Aorta (tissue), 5 donors: ENCODE results near the gene C16orf95. TPM values are rescaled to one million over a fixed set of nuclear protein-coding genes. Genes with fewer than 3 reads are reported as not detected.
A peak's percentile ranks its signal among the peaks of the same experiment; 100 is the strongest.
"Not testable (repeated sequence)": the region's sequence is repeated elsewhere in the genome, so short reads cannot be mapped to it uniquely, and the experiment has no call there.

ENCODE experiments used
- ATAC-seq: fragments of 200-7000 bp; cut with Tn5 transposase; one replicate; pipeline ENCODE4 v1.9.1; 2022; ENCODE audit warnings: moderate library complexity; ENCODE audit not compliant: low FRiP score
- DNase-seq, 2 donors: peaks; one replicate each; pipeline ENCODE4 v3.0.0-alpha.2; 2020
- H3K27ac ChIP-seq, 2 donors: one replicate each; pipeline ENCODE4 v1.5.1; 2013; ENCODE audit warnings: low read length in 2 of 2, mild to moderate bottlenecking in 2 of 2, moderate library complexity in 2 of 2, control low read depth in 1 of 2, inconsistent platforms in 1 of 2, low read depth in 1 of 2
- H3K27me3 ChIP-seq, 2 donors: one replicate each; pipeline ENCODE4 v1.6.1; 2013; ENCODE audit warnings: control low read depth in 1 of 2, low read length in 1 of 2, mild to moderate bottlenecking in 1 of 2, moderate library complexity in 1 of 2; ENCODE audit not compliant: insufficient read depth in 2 of 2, control insufficient read depth in 1 of 2
- H3K36me3 ChIP-seq, 2 donors: one replicate each; pipeline ENCODE4 v1.6.1; 2013; ENCODE audit warnings: control low read depth in 1 of 2, low read length in 1 of 2, mild to moderate bottlenecking in 1 of 2; ENCODE audit not compliant: insufficient read depth in 2 of 2, control insufficient read depth in 1 of 2
- H3K4me1 ChIP-seq, 2 donors: one replicate each; pipeline ENCODE4 v1.6.1; 2013; ENCODE audit warnings: low read length in 2 of 2, control low read depth in 1 of 2, mild to moderate bottlenecking in 1 of 2, moderate library complexity in 1 of 2; ENCODE audit not compliant: insufficient read depth in 2 of 2, control insufficient read depth in 1 of 2
- H3K4me3 ChIP-seq, 2 donors: one replicate each; pipeline ENCODE4 v1.5.1; 2013; ENCODE audit warnings: low read length in 2 of 2, control low read depth in 1 of 2, mild to moderate bottlenecking in 1 of 2
- H3K9me3 ChIP-seq: one replicate; pipeline ENCODE4 v1.6.1; 2013; ENCODE audit warnings: mild to moderate bottlenecking, low read length; ENCODE audit not compliant: control insufficient read depth
- WGBS, 2 donors: extraction: QIAGEN DNeasy Blood & Tissue Kit; methylation state at CpG; one replicate each; pipeline ENCODE4 v1.1.7; 2013; 5-methylcytosine and 5-hydroxymethylcytosine counted together
- intact Hi-C, 2 donors: fragments of 100-400 bp; cut with DNase I; formaldehyde crosslinking; loops; one replicate each; pipeline versions ENCODE4 v1.14.2 to v1.15.0; 2022
- polyA plus RNA-seq, 2 donors: library from polyadenylated mRNA; stranded (reverse); fragments of 200-250 nt; gene quantifications; one replicate each; pipeline ENCODE4 v1.2.3, GENCODE V29; 2013
- total RNA-seq, 2 donors: library from RNA; stranded (reverse); fragmentation: NEBNext Ultra II Directional; extraction: Animal tissue kit (Norgen Biotek cat#: 25700); gene quantifications; one replicate each; pipeline ENCODE4 v1.2.1, GENCODE V29; 2021
- donor health status: healthy with polysubstance abuse.
- donor health status: Bipolar disorder and iron deficiency.
- donor health status: DM: no; HTN: no; CAD: no.
- donor health status: DM: no; HTN: no; CAD: no.
- donor health status: DM: yes; HTN: yes; CAD: no.

The C16orf95 gene
- total and polyA plus RNA-seq, 4 donors = 2.2 to 6.6 (median 4.2) TPM

DNA sequence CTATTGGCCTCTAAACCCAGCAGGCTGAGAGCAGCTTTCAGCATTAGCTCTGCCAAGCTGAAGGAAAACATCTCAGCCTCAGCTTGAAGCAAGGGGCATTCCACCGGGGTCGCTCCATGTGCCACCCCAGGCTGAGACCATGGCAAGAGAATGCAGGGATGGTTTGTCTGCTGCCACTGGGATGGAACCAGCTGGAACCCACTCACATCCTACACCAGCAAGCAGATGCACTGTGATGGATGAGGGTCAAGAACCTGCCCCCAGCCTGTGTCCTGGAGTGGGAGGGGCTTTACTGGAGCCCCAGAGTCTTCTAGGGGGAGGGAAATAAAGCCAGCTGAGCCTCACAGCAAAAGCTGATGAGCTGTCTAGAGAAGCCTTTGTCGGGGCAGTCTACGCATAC lies 51.9 kb downstream of the C16orf95 start:
- Histone ChIP-seq H3K9me3 (no peaks in the 10 kb centered on the region), H3K27ac (no peak overlapping the region), H3K27me3 (no peaks in the 10 kb centered on the region), H3K36me3 (no peaks in the 10 kb centered on the region), H3K4me3 (no peak overlapping the region), H3K4me1 (no peaks in the 10 kb centered on the region)
- intact Hi-C loops = no loop called here
- 88 to 92% methylated on average over 4 of the region's 4 CpGs for WGBS, 2 donors
- DNase-seq = no peak
- no peak for ATAC-seq

- H3K4me3 ChIP-seq = no peak overlapping the region
- intact Hi-C loops = no loop called here
- no peak overlapping the region for H3K27ac ChIP-seq
- H3K36me3 ChIP-seq = no peaks in the 10 kb centered on the region
- no peaks in the 10 kb centered on the region for H3K4me1 ChIP-seq
- ATAC-seq (no peak), DNase-seq (no peak)
- 70 to 80% methylated on average over 2 of the region's 2 CpGs for WGBS, 2 donors
- H3K9me3 ChIP-seq = no peaks in the 10 kb centered on the region
- no peaks in the 10 kb centered on the region for H3K27me3 ChIP-seq
These were observed 52.6 kb downstream of the C16orf95 start for GRCh38 chr16:87264634-87265033.

- Histone ChIP-seq H3K4me1 (no peaks in the 10 kb centered on the region), H3K9me3 (no peaks in the 10 kb centered on the region), H3K27me3 (no peaks in the 10 kb centered on the region), H3K36me3 (no peaks in the 10 kb centered on the region), H3K4me3 (no peak overlapping the region), H3K27ac (no peak overlapping the region)
- 81 to 84% methylated on average over 15 of the region's 15 CpGs for WGBS, 2 donors
- ATAC-seq (no peak), DNase-seq (no peak)
- intact Hi-C loops = no loop called here
These were observed 53.7 kb downstream of the C16orf95 start for GRCh38 chr16:87263418-87264052.

DNA sequence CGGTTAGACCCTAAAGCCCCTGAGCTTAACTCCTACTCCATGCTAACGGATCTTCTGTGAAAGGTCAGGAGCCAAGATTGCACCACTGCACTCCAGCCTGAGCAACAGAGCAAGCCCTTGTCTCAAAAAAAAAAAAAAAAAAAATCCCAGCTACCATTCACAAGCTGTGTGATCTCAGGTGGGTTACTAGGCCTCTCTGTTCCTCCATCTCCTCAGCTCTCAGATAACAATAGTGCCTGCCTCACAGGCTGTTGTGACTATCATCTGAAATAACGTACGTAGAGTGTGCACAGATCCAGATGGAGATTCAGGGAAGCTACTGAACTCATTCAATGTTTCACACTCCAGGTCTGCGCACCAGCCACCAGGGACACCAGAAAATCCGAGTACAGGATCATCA lies 57.8 kb downstream of the C16orf95 start:
- Histone ChIP-seq H3K36me3 (no peaks in the 10 kb centered on the region), H3K9me3 (no peaks in the 10 kb centered on the region), H3K4me1 (no peaks in the 10 kb centered on the region), H3K27ac (no peak overlapping the region), H3K27me3 (no peaks in the 10 kb centered on the region), H3K4me3 (no peak overlapping the region)
- 88% methylated on average over 6 of the region's 6 CpGs for WGBS, 2 donors
- intact Hi-C loops = no loop called here
- ATAC-seq (no peak), DNase-seq (no peak)

DNA sequence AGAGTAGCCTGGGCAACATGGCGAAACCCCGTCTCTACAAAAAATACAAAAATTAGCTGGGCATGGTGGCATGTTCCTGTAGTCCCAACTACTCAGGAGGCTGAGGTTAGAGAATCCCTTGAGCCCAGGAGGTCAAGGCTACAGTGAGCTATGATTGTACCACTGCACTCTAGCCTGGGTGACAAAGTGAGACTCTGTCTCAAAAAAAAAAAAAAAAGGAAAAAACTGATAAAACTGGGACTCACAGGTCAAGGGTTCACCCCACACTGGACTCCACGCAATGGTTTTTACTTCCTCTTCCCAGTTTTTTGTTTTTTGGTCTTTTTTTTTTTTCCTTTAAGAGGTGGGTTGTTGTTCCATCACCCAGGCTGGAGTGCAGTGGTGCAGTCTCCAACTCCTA lies 58.5 kb downstream of the C16orf95 start:
- H3K36me3 ChIP-seq, H3K9me3 ChIP-seq, H3K27me3 ChIP-seq, DNase-seq, intact Hi-C loops, H3K4me3 ChIP-seq, H3K4me1 ChIP-seq, ATAC-seq, H3K27ac ChIP-seq: not testable (repeated sequence)
- 94 to 98% methylated on average over 3 of the region's 3 CpGs for WGBS, 2 donors

- 93 to 94% methylated on average over 13 of the region's 13 CpGs for WGBS, 2 donors
- intact Hi-C loops = no loop called here
- H3K27me3 ChIP-seq = no peaks in the 10 kb centered on the region
- ATAC-seq = no peak
- H3K36me3 ChIP-seq = no peaks in the 10 kb centered on the region
- H3K9me3 ChIP-seq = no peaks in the 10 kb centered on the region
- H3K27ac ChIP-seq = no peak overlapping the region
- H3K4me1 ChIP-seq = no peaks in the 10 kb centered on the region
- no peak overlapping the region for H3K4me3 ChIP-seq
- peak in 1 of 2 donors; percentile 51 for DNase-seq
These were observed 61.3 kb downstream of the C16orf95 start for GRCh38 chr16:87255866-87256265.

DNA sequence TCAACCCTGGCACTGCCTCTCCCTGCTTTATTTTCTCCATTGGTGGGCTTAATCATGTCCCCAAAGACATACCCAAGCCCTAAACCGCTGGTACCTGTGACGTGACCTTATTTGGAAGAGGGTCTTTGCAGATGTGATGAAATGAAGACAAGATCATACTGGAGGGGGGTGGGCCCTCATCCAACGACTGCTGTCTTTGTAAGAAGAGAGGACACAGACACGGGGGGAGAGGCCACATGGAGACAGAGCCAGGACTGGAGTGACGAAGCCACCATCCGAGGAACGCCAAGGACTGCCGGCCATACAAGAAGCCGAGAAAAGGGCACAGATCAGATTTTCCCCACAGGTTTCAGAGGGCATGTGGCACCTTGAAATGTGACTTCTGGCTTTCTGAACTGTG lies 62.5 kb downstream of the C16orf95 start:
- no peaks in the 10 kb centered on the region for H3K4me1 ChIP-seq
- H3K27me3 ChIP-seq = no peaks in the 10 kb centered on the region
- DNase-seq (peak in 1 of 2 donors; percentile 64), ATAC-seq (no peak)
- no peak overlapping the region for H3K27ac ChIP-seq
- WGBS, 2 donors = 89 to 90% methylated on average over 9 of the region's 9 CpGs
- intact Hi-C loops = no loop called here
- no peaks in the 10 kb centered on the region for H3K36me3 ChIP-seq
- no peaks in the 10 kb centered on the region for H3K9me3 ChIP-seq
- H3K4me3 ChIP-seq = no peak overlapping the region

DNA sequence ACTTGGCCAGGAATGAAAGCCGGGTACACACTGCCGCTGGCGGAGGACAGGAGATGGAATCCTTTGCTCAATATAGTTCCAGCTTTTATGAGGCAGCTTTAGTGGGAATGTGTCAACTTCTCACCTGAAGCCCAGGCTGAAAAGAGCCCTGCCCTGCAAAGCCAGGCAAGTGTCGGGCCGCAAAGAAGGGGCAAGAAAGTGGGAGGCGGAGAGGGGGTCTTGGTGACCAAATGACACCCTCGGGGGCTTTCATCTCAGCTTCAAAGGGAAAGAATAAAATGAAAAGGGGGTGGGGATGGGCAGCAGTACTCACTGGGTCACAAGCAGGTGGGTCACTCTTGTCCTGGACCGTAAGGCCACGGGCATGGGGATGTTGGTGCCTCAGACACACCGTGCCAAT lies 62.9 kb downstream of the C16orf95 start:
- intact Hi-C loops = no loop called here

DNA sequence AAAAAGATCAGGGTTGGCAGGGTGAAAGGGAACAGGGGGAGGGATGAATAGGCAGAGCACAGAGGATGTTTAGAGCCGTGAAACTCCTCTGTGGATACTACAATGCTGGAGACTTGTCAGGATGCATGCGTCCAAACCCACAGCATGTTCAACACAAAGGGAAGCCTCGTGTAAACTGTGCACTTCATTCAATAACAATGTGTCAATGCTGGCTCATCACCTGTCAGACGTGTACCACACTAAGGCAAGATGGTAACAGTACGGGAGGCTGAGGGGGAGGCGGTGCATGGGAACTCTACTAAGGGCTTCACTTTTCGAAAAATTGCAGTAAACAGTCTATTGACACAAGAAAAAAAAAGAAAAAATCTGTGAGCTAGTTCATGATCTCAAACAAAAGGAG lies 63.7 kb downstream of the C16orf95 start:
- no peak for ATAC-seq
- H3K27ac ChIP-seq = no peak overlapping the region

More for the DNA sequence above, 62.9 kb downstream of the C16orf95 start:
- no peaks in the 10 kb centered on the region for H3K4me1 ChIP-seq
- DNase-seq = peak in 1 of 2 donors; percentile 20
- no peaks in the 10 kb centered on the region for H3K27me3 ChIP-seq
- no peak overlapping the region for H3K27ac ChIP-seq
- no peaks in the 10 kb centered on the region for H3K9me3 ChIP-seq
- 85 to 91% methylated on average over 10 of the region's 10 CpGs for WGBS, 2 donors
- H3K36me3 ChIP-seq = no peaks in the 10 kb centered on the region
- H3K4me3 ChIP-seq = no peak overlapping the region
- ATAC-seq = no peak

More for the DNA sequence above, 63.7 kb downstream of the C16orf95 start:
- intact Hi-C loops = no loop called here
- Histone ChIP-seq H3K27me3 (no peaks in the 10 kb centered on the region), H3K4me1 (no peaks in the 10 kb centered on the region), H3K36me3 (no peaks in the 10 kb centered on the region), H3K4me3 (no peak overlapping the region), H3K9me3 (no peaks in the 10 kb centered on the region)
- 81 to 85% methylated on average over 7 of the region's 7 CpGs for WGBS, 2 donors
- DNase-seq = peak in 1 of 2 donors; percentile 6
